Dendritic cell treated with granulocyte-macrophage colony-stimulating factor and Interleukin-4, amounts not matched to agents 40 ng/mL and 50 ng/mL, for 4 days (primary cell): ENCODE measurements around the gene LHX1.

ENCODE experiments used
- H3K27ac Mint-ChIP-seq: one replicate; pipeline ENCODE4 v1.8.0; 2022; ENCODE audit warnings: mild to moderate bottlenecking, mixed read lengths
- H3K27me3 Mint-ChIP-seq: one replicate; pipeline ENCODE4 v1.8.0; 2022; ENCODE audit warnings: mild to moderate bottlenecking, mixed read lengths
- H3K36me3 Mint-ChIP-seq: one replicate; pipeline ENCODE4 v1.8.0; 2022; ENCODE audit warnings: low read depth, mixed read lengths
- H3K4me1 Mint-ChIP-seq: one replicate; pipeline ENCODE4 v1.8.0; 2022; ENCODE audit warnings: low read depth, mixed read lengths
- H3K4me3 Mint-ChIP-seq: one replicate; pipeline ENCODE4 v1.8.0; 2022; ENCODE audit warnings: mild to moderate bottlenecking, moderate library complexity, mixed read lengths
- H3K9me3 Mint-ChIP-seq: one replicate; pipeline ENCODE4 v1.8.0; 2022; ENCODE audit warnings: mixed read lengths
- intact Hi-C: fragments of 100-400 bp; cut with micrococcal nuclease; formaldehyde crosslinking; loops from one replicate; pipeline ENCODE4 v1.15.0; 2022

The LHX1 gene

DNA sequence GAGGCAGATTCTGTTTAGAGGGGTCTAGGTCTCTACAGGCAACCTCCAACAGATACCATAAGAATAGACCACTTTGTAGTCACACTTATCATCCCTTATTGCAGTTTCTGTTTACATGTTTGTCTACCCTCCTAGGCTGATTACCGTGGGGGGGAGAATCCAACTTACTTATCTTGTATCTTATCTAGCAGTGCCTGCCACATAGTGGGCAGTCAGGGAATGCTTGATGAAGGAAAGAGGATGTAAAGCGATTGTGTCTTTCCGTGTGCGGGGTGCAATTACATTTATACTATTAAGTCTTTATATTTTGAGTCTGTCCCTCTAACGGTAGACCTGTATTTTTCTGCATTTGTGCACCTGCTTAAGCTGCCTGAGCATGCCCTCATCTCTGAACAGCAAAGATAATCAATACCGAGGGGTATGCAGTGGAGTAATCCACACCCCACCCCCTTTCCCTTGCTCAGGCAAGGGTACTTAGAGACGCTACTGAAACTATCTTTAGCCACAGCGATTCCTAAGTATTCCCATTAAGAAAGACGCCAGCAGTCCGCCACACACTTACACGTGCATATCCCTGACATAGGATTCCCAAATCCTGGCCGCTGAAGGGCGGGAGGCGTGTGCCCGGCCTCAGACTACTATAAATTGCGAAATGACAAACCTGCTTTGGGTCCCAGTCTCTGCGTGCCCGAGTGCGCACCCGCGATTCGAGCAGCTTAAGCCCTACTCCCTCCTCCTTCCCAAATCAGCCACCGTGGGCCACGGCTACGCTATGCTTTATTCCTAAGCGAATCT lies 10.8 kb downstream of the LHX1 start:
- peaks cover 39% of the 10 kb centered on the region for H3K36me3 Mint-ChIP-seq
- H3K27ac Mint-ChIP-seq, result peak overlapping the region; percentile 91
- intact Hi-C loops, result loop anchor here (2.0 to 5.0 kb wide), 2 partner anchors 19 to 406 kb away; partner anchors contain the start of gene GGNBP2
- H3K4me1 Mint-ChIP-seq, result peaks cover 44% of the 10 kb centered on the region
- peaks cover 46% of the 10 kb centered on the region for H3K27me3 Mint-ChIP-seq
- H3K4me3 Mint-ChIP-seq, result peak overlapping the region; percentile 95
- H3K9me3 Mint-ChIP-seq, result no peaks in the 10 kb centered on the region

DNA sequence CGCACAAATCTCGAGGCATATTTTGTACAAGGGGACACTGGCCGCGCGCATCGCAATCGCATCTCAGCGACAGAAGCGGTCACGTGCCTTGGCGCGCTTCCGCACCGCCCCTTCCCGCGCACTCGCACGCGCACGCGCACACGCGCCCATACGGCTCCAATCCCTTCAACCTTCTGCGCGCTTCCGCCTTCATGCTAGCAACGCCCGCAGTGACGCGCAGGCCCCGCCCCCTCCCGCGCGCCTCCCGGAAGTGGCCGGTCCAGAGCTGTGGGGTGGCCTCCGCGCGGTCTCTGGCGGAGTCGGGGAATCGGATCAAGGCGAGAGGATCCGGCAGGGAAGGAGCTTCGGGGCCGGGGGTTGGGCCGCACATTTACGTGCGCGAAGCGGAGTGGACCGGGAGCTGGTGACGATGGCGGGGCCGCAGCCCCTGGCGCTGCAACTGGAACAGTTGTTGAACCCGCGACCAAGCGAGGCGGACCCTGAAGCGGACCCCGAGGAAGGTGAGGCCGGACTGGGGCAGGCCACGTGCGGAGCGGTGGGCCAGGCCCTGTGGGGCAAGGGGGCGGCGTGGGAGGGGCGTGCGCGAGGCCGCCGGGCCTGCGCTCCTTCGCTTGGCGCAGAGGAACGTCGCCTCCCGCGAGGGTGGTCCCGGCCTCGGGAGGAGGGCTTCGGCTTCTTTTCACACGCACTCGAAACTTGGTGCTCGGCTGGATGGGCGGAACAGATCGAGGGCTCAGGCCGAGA lies 11.6 kb downstream of the LHX1 start, which contains the start of gene AATF:
Gene AATF (plus strand): TSS at position 238 of the 744 bp plus-strand sequence. CDS start 172 bp downstream, at position 410.
- no peaks in the 10 kb centered on the region for H3K9me3 Mint-ChIP-seq
- H3K27ac Mint-ChIP-seq, result peak within 1 kb of the TSS; percentile 91
- peak within 1 kb of the TSS; percentile 95 for H3K4me3 Mint-ChIP-seq
- H3K27me3 Mint-ChIP-seq, result peaks cover 38% of the 10 kb centered on the region
- peaks cover 47% of the 10 kb centered on the region for H3K36me3 Mint-ChIP-seq
- H3K4me1 Mint-ChIP-seq, result peaks cover 46% of the 10 kb centered on the region
- intact Hi-C loops, result loop anchor here (2.0 to 5.0 kb wide), 2 partner anchors 20 to 407 kb away; partner anchors contain the start of gene GGNBP2

DNA sequence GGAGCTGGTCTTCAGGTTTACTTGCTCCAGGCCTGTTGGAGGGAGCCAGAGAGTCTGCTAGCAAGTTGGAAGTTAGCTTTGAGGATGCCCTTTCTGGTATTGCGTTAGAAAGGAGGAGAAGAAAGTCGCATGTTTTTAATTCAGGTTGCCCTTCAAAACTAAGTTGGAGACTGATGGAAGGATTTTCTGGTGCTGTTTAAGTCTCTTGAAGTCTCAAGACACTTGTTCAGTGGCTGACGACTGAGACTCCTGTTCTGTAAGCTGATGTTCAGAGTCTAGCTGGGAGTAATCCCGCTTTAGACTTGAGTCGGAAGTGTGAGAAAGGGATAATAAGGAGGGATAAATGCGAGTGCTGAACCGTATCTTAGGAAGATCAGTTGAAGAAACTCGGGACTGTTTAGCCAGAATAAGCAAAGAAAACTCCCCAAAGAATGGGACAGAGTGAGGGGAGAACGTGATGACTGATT lies 12.2 kb downstream of the LHX1 start:
- Mint-ChIP-seq H3K4me1 (peaks cover 46% of the 10 kb centered on the region), H3K4me3 (peak overlapping the region; percentile 95), H3K36me3 (peaks cover 53% of the 10 kb centered on the region), H3K27ac (peak overlapping the region; percentile 91), H3K27me3 (peaks cover 35% of the 10 kb centered on the region), H3K9me3 (no peaks in the 10 kb centered on the region)
- intact Hi-C loops, result loop anchor here (2.0 to 5.0 kb wide), 2 partner anchors 21 to 407 kb away; partner anchors contain the start of gene GGNBP2

DNA sequence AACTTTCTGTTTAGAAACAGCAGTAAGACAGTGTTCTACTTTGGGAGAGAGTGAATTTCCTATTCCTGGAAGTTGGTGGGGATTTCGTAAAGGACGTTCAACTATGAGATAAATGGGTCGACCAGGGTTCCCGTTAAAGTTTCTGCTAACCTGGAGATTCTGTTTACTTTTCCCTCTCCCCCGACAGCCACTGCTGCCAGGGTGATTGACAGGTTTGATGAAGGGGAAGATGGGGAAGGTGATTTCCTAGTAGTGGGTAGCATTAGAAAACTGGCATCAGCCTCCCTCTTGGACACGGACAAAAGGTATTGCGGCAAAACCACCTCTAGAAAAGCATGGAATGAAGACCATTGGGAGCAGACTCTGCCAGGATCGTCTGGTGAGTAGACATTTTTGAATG lies 12.8 kb downstream of the LHX1 start:
- intact Hi-C loops, result no loop called here
- Mint-ChIP-seq H3K27ac (peak overlapping the region; percentile 91), H3K4me1 (peaks cover 46% of the 10 kb centered on the region), H3K9me3 (no peaks in the 10 kb centered on the region), H3K27me3 (peaks cover 30% of the 10 kb centered on the region), H3K4me3 (peak overlapping the region; percentile 95), H3K36me3 (peaks cover 58% of the 10 kb centered on the region)

DNA sequence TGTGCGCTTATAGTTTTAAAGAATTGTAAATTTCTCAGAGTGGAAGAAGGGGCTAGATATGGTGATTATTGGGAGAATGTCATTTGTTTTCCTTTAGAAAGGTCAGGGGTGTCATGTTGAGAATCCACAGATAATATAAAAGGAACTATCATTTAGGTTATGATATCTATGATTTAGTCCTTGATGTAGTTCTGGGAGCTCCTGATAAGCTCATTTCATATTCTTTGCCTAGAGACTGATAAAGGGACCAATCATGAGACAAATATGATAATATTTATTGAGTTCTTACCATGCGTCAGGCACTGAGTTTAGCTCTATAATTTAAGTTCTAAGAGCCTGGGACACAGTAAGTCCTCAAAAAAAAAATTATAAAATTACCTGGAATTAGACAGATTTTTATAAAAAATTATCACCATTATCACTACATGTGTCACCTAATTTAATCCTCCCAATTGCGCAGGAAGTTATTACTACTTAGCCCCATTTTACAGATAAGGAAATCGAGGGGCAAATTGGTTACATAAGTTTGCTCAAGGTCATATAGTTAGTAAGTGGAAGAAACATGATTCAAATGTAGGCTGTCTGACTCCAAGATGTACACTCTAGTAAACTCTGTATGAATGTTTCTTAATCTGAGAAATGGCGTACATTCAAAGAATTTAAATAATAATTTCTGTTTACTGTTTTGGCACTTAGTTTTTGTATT lies 14.0 kb downstream of the LHX1 start:
- H3K36me3 Mint-ChIP-seq, result peaks cover 70% of the 10 kb centered on the region
- intact Hi-C loops, result no loop called here
- peaks cover 18% of the 10 kb centered on the region for H3K27me3 Mint-ChIP-seq
- no peak overlapping the region for H3K27ac Mint-ChIP-seq
- peaks cover 46% of the 10 kb centered on the region for H3K4me1 Mint-ChIP-seq
- H3K4me3 Mint-ChIP-seq, result no peak overlapping the region
- H3K9me3 Mint-ChIP-seq, result no peaks in the 10 kb centered on the region

DNA sequence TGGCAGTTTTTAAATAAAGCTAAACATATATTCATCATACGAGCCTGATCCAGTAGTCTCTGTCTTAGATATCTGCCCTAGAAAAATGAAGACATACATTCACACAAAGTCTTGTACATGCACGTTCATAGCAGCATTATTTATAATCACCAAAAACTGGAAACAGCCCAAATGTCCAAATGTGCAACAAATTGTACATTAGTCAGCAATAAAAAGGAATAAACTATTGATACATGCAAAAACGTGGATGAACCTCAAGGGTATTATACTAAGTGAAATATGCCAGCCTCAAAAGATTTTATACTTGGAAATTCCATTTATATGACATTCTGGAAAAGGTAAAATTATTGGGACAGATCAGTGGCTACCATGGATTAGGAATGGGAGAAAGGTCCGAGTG lies 34.2 kb downstream of the LHX1 start:
- H3K36me3 Mint-ChIP-seq, result peaks cover 53% of the 10 kb centered on the region
- intact Hi-C loops, result no loop called here
- H3K9me3 Mint-ChIP-seq, result no peaks in the 10 kb centered on the region

DNA sequence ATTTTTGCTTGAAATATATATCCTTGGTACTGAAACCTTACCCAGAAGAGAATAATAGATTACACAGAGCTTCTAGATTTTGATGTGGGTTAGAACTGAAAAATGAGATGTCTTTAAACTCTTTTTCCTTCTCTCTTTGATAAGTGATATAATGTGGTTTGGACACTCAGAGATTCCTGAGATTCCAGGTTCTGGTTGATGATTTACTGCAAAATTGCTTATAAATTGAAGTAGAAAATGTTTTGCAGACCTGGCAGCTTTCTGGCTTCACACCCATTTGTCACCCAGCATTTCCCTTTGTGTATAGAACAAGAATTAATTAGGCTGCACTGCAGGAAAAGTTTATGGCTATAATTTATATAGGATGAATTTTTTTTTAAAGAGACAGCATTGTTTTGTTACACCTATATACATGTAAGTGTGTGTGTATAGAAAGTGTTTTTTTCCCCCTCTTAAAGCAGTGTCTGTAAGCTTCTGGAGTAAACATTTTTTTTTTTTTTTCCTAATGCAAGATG lies 35.0 kb downstream of the LHX1 start:
- intact Hi-C loops, result no loop called here
- H3K27ac Mint-ChIP-seq, result no peak overlapping the region

More for the DNA sequence above, 34.2 kb downstream of the LHX1 start:
- Mint-ChIP-seq H3K27ac (no peak overlapping the region), H3K4me1 (no peaks in the 10 kb centered on the region), H3K27me3 (no peaks in the 10 kb centered on the region), H3K4me3 (no peak overlapping the region)

DNA sequence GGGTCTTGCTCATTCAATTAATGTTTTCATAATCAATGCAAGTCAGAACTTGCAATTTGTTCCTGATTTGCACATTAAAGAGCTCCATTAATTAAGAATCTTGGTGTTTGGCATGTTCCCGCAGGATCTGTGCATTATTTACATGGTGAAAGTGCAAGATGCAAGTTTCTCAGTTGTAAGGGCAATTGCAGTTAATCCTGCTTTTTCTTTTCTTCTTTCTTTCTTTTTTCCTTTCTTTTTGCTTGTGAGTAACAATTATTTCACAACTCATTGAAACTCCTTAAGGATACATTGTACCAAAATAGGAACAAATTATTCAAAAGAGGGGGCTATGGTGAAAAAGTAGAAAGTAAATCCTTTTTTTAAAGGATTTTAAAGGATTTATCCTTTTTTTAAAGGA lies 35.6 kb downstream of the LHX1 start:
- no peak overlapping the region for H3K27ac Mint-ChIP-seq
- intact Hi-C loops, result no loop called here
- no peaks in the 10 kb centered on the region for H3K9me3 Mint-ChIP-seq
- H3K36me3 Mint-ChIP-seq, result peaks cover 41% of the 10 kb centered on the region
- no peaks in the 10 kb centered on the region for H3K27me3 Mint-ChIP-seq
- H3K4me3 Mint-ChIP-seq, result no peak overlapping the region
- no peaks in the 10 kb centered on the region for H3K4me1 Mint-ChIP-seq

More for the DNA sequence above, 35.0 kb downstream of the LHX1 start:
- Mint-ChIP-seq H3K36me3 (peaks cover 46% of the 10 kb centered on the region), H3K4me3 (no peak overlapping the region), H3K27me3 (no peaks in the 10 kb centered on the region), H3K4me1 (no peaks in the 10 kb centered on the region), H3K9me3 (no peaks in the 10 kb centered on the region)

DNA sequence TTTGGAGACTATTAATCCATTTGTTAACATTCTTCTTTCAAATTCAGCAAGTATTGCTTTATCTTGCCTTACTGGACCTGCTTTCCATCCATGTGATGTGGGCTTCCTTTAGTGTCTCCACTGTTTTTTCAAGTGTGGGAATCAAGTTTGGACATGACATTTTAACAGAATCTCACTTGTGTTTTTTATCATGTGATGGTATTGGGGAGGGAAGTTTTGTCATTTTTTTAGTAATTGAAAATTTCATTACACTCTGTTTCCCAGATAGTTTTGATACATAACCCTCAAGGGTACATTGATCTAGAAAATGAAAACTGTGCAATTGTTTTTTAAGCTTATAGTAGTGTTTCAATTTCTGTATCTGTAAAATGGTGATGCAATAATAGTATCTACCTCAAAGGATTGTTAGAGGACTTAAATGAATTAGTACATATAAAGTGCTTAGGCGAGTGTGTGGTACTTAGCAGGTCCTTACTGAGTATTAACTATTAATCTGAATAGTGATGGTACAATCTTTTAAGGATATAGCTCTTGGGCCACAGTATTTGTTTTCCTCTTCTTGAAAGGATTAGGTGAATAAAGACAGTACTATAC lies 38.7 kb downstream of the LHX1 start:
- intact Hi-C loops, result no loop called here
- peaks cover 20% of the 10 kb centered on the region for H3K36me3 Mint-ChIP-seq
- no peak overlapping the region for H3K4me3 Mint-ChIP-seq
- H3K27ac Mint-ChIP-seq, result no peak overlapping the region
- no peaks in the 10 kb centered on the region for H3K9me3 Mint-ChIP-seq
- no peaks in the 10 kb centered on the region for H3K27me3 Mint-ChIP-seq
- no peaks in the 10 kb centered on the region for H3K4me1 Mint-ChIP-seq

DNA sequence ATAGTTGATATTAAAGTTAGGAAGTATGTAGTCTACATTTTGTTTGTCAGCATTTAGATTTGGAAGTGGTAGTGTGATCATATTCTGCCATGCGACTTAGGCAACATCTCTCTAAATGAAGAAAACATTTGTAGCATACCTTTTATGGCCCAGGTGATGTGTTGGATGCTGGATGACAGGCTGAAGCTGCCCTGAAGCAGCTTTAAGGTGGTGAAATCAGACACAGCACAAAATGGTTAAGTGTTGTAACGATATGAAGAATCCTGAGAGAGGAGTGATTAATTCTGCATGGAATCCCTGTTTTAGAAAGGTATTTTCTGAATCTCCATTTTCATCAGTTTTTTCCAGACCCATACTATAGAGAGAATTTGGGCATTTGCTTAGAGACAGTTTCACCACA lies 39.8 kb downstream of the LHX1 start:
- Mint-ChIP-seq H3K27me3 (no peaks in the 10 kb centered on the region), H3K4me1 (peaks cover 9% of the 10 kb centered on the region), H3K4me3 (no peak overlapping the region), H3K27ac (no peak overlapping the region), H3K36me3 (peaks cover 27% of the 10 kb centered on the region), H3K9me3 (no peaks in the 10 kb centered on the region)
- intact Hi-C loops, result no loop called here

DNA sequence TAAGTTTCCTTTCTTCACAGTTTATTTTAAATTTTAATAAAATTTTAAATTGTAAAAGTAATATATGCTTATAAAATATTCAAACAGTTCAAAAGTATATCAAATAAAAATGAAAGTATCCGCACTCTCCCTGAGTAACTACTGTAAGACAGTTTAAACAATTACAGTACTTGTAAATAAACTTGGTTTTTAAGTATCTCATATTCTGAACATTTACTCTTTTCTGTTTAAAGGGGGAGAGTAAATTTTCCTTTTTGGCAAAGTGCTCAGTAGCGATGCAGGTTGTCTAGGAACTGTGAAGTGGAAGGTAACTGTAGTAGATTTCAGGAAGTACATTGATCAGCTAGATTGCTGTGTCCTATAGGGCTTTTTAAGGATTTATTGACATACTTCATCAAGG lies 40.3 kb downstream of the LHX1 start:
- Mint-ChIP-seq H3K27ac (no peak overlapping the region), H3K4me1 (peaks cover 9% of the 10 kb centered on the region), H3K36me3 (peaks cover 30% of the 10 kb centered on the region)

DNA sequence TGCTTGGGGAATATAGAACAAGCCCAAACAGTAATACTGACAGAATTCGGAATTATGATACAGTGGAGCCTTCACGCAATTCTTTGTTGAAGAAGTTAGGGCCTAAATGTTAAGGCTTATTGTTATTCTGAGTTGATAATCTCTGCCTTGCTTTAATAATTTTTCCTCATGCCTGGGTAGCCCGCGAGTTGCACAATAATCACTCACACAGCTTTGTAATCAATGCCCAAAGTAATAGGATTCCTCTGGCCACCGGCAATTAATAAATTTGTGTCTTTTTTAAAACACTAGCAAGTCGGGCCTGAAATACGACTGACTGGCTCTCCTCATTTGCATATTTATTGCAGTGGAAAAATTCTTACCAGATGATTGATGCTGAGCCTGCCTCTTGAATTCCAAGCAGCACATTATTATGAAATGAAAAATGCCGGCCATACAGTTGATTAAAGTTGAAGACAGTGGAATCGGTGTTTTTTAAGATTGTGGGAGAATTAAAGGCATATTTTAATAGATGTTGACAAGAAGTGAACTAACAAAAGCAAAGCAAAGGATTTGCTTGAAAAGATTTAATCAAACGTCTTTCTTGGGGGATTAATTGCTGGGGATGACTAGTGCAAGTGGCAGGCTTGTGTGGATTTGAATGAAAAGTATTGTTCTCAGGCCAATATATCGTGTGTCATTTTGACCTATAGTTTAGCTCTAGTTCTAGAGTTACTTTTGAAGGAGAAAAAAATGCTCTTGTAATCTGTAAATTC lies 41.7 kb downstream of the LHX1 start:
- peaks cover 9% of the 10 kb centered on the region for H3K4me1 Mint-ChIP-seq
- H3K27me3 Mint-ChIP-seq, result no peaks in the 10 kb centered on the region
- intact Hi-C loops, result no loop called here
- H3K27ac Mint-ChIP-seq, result no peak overlapping the region
- H3K9me3 Mint-ChIP-seq, result no peaks in the 10 kb centered on the region
- peaks cover 35% of the 10 kb centered on the region for H3K36me3 Mint-ChIP-seq
- no peak overlapping the region for H3K4me3 Mint-ChIP-seq

More for the DNA sequence above, 40.3 kb downstream of the LHX1 start:
- no peaks in the 10 kb centered on the region for H3K9me3 Mint-ChIP-seq
- H3K4me3 Mint-ChIP-seq, result no peak overlapping the region
- no peaks in the 10 kb centered on the region for H3K27me3 Mint-ChIP-seq
- intact Hi-C loops, result no loop called here

DNA sequence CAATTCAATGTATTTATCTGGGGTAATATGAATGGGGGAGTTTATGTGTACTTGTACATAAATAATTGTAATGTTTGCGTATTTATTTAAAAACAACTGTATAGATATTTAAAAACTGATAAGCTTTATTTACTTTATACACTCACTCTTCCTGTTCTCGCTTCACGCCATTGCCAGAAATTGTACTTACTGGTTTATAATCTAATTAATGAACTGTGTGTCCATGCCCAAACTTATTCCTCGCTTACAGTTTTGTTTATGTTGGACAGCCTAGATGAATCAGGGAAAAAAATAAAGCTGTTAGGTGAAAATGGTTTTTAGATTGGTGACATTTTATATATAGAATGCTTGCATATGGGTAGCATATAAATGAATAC lies 42.3 kb downstream of the LHX1 start:
- intact Hi-C loops, result no loop called here
- H3K4me1 Mint-ChIP-seq, result peaks cover 9% of the 10 kb centered on the region
- no peaks in the 10 kb centered on the region for H3K9me3 Mint-ChIP-seq
- H3K27ac Mint-ChIP-seq, result no peak overlapping the region
- H3K27me3 Mint-ChIP-seq, result no peaks in the 10 kb centered on the region
- H3K36me3 Mint-ChIP-seq, result peaks cover 41% of the 10 kb centered on the region
- no peak overlapping the region for H3K4me3 Mint-ChIP-seq
